ENCODE data around the gene HOGA1. TPM values are rescaled to one million over a fixed set of nuclear protein-coding genes. Genes with fewer than 3 reads are reported as not detected.

The HOGA1 gene
- total RNA-seq, 4 donors from 2014 or later = 0.67 to 4.5 (median 0.93) TPM

- no peaks in the 10 kb centered on the region for H3K27me3 ChIP-seq
- no peak overlapping the region for H3K4me3 ChIP-seq (replicated peaks in 1 of 3)
- no peak overlapping the region for H3K27ac ChIP-seq
- intact Hi-C loops (cut with DNase I) = no loop called here
- peaks cover 5 to 6% of the 10 kb centered on the region in 2 donors for H3K4me1 ChIP-seq
- no peak for DNase-seq
- H3K36me3 ChIP-seq = no peaks in the 10 kb centered on the region
- 82 to 94% methylated on average over 5 of the region's 5 CpGs for WGBS, 2 donors
- no peak for TF ChIP-seq POLR2A (IDR thresholded peaks at IDR 0.05)
- H3K9me3 ChIP-seq = no peaks in the 10 kb centered on the region
Observed at GRCh38 chr10:97584798-97585438, 729 bp downstream of the HOGA1 start.

GRCh38 chr10:97585439-97585811, 1.2 kb downstream of the HOGA1 start:
- DNase-seq = no peak
- H3K27ac ChIP-seq = no peak overlapping the region
- H3K9me3 ChIP-seq = no peaks in the 10 kb centered on the region
- H3K27me3 ChIP-seq = no peaks in the 10 kb centered on the region
- WGBS, 2 donors = 85 to 94% methylated on average over 5 of the region's 5 CpGs
- H3K4me1 ChIP-seq = peaks cover 5 to 6% of the 10 kb centered on the region in 2 donors
- intact Hi-C loops (cut with DNase I) = no loop called here
- TF ChIP-seq POLR2A (IDR thresholded peaks at IDR 0.05) = no peak
- TF ChIP-seq, protein P1, sequence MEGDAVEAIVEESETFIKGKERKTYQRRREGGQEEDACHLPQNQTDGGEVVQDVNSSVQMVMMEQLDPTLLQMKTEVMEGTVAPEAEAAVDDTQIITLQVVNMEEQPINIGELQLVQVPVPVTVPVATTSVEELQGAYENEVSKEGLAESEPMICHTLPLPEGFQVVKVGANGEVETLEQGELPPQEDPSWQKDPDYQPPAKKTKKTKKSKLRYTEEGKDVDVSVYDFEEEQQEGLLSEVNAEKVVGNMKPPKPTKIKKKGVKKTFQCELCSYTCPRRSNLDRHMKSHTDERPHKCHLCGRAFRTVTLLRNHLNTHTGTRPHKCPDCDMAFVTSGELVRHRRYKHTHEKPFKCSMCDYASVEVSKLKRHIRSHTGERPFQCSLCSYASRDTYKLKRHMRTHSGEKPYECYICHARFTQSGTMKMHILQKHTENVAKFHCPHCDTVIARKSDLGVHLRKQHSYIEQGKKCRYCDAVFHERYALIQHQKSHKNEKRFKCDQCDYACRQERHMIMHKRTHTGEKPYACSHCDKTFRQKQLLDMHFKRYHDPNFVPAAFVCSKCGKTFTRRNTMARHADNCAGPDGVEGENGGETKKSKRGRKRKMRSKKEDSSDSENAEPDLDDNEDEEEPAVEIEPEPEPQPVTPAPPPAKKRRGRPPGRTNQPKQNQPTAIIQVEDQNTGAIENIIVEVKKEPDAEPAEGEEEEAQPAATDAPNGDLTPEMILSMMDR (IDR thresholded peaks at IDR 0.05) = no peak
- no peak overlapping the region for H3K4me3 ChIP-seq (replicated peaks in 1 of 3)
- H3K36me3 ChIP-seq = no peaks in the 10 kb centered on the region

DNA sequence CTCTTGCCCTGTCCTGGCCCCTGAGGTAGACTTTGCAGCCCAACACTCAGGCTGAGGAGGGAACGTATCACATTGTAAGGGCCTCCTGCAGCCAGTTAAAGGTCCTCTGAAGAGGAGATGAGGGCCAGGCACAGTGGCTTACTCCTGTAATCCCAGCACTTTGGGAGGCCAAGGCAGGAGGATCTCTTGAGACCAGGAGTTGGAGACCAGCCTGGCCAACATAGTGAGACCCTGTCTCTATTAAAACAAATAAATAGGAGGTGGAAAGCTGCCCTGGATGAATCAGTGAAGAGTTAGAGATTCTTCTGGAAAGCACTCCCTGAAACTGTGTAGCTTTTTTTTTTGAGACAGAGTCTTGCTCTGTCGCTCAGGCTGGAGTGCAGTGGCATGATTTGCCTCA, 3.0 kb downstream of the HOGA1 start:
- H3K9me3 ChIP-seq = no peaks in the 10 kb centered on the region
- no peak overlapping the region for H3K4me3 ChIP-seq (replicated peaks in 1 of 3)
- peaks cover 5 to 6% of the 10 kb centered on the region in 2 donors for H3K4me1 ChIP-seq
- no peak for TF ChIP-seq POLR2A (IDR thresholded peaks at IDR 0.05)
- TF ChIP-seq, protein P1 (IDR thresholded peaks at IDR 0.05) = no peak
- DNase-seq = no peak
- H3K36me3 ChIP-seq = no peaks in the 10 kb centered on the region
- H3K27me3 ChIP-seq = no peaks in the 10 kb centered on the region
- intact Hi-C loops (cut with DNase I) = no loop called here
- WGBS, 2 donors = 97 to 100% methylated on average over 2 of the region's 2 CpGs
- H3K27ac ChIP-seq = no peak overlapping the region

DNA sequence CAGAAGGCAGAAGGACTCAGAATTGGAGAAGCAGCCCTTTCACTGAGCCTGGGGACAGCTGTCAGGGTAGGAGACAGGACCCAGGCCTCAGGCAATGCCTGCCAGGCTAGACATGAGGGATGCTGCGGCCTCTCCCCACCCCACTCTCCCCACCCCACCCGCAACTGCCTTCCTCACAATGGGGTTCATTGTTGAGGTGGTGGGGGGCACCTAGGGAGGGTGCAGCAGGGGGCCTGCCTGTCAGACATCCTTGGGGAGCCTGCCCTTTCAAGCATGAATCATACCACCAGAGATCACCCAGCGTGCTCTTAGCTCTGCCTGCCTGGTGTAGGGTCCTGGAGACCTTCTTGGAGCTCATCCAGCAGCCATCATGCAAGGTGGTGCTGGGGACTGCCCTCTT, 5.3 kb downstream of the HOGA1 start, which contains the start of gene C10orf62:
C10orf62 (plus strand) TSS at position 243 of the 400 bp plus-strand sequence. CDS start 177 bp downstream, outside the sequence.
- H3K36me3 ChIP-seq = no peaks in the 10 kb centered on the region
- 43 to 75% methylated on average over 1 to 3 of the region's 3 CpGs for WGBS, 2 donors
- H3K27ac ChIP-seq = no peak within 1 kb of the TSS
- peaks cover under 1 to 3% of the 10 kb centered on the region in 2 donors for H3K4me1 ChIP-seq
- DNase-seq = no peak
- H3K27me3 ChIP-seq = no peaks in the 10 kb centered on the region
- intact Hi-C loops (cut with DNase I) = no loop called here
- TF ChIP-seq, protein P1 (IDR thresholded peaks at IDR 0.05) = no peak
- no peak for TF ChIP-seq POLR2A (IDR thresholded peaks at IDR 0.05)
- H3K4me3 ChIP-seq (replicated peaks in 1 of 3) = no peak within 1 kb of the TSS
- no peaks in the 10 kb centered on the region for H3K9me3 ChIP-seq

GRCh38 chr10:97590082-97590747, 6.0 kb downstream of the HOGA1 start:
- intact Hi-C loops (cut with DNase I) = no loop called here
- WGBS, 2 donors = 74 to 81% methylated on average over 8 to 15 of the region's 15 CpGs
- TF ChIP-seq POLR2A (IDR thresholded peaks at IDR 0.05) = no peak
- TF ChIP-seq, protein P1 (IDR thresholded peaks at IDR 0.05) = no peak
- no peak overlapping the region for H3K27ac ChIP-seq
- no peaks in the 10 kb centered on the region for H3K36me3 ChIP-seq
- no peak overlapping the region for H3K4me3 ChIP-seq (replicated peaks in 1 of 3)
- H3K9me3 ChIP-seq = no peaks in the 10 kb centered on the region
- DNase-seq = no peak
- no peaks in the 10 kb centered on the region for H3K27me3 ChIP-seq
- H3K4me1 ChIP-seq = no peaks in the 10 kb centered on the region
